ENCODE data around the gene ESR2. TPM values are rescaled to one million over a fixed set of nuclear protein-coding genes. Genes with fewer than 3 reads are reported as not detected.
A peak's percentile ranks its signal among the peaks of the same experiment; 100 is the strongest.

Gene ESR2
- total and polyA plus RNA-seq, 2 experiments from 2014 or later = 1.00 TPM; not detected in 1

DNA sequence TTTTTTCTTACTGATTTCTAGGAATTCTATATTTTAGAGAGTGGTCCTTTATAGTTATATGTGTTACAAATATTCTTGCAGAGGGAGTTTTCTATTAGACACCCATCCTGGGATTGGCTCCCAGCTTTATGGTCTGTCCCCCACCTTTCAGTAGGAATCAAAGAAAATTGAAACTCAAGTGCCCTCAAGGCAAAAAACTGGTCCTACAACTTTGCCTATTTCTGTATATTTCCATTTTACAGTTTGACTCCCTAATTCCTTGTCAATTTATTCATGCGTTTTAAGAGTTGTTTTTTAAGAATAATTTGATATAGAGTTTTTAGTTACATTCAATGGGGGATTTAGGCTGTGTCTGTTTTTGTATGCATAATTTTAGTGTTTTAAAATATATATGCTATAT lies 232.5 kb downstream of the ESR2 start:
- WGBS (ENCODE audit: low lambda C conversion rate, missing lambda C conversion rate) = 90% methylated on average over 1 of the region's 1 CpG
- H3K27me3 ChIP-seq = no peaks in the 10 kb centered on the region
- H3K4me3 ChIP-seq = no peak overlapping the region
- no peak overlapping the region for H3K4me2 ChIP-seq
- H3K79me2 ChIP-seq = no peaks in the 10 kb centered on the region
- no peaks in the 10 kb centered on the region for H3K4me1 ChIP-seq (ENCODE audit: insufficient read depth)
- no peaks in the 10 kb centered on the region for H3K9me3 ChIP-seq (ENCODE audit: low read depth)
- no peak for DNase-seq (ENCODE audit: low spot score)
- no peak overlapping the region for H3K27ac ChIP-seq
- no peaks in the 10 kb centered on the region for H3K9me2 ChIP-seq (replicated peaks; ENCODE audit: insufficient read depth)
- H2AFZ ChIP-seq = no peak overlapping the region
- TF ChIP-seq, protein P1, sequence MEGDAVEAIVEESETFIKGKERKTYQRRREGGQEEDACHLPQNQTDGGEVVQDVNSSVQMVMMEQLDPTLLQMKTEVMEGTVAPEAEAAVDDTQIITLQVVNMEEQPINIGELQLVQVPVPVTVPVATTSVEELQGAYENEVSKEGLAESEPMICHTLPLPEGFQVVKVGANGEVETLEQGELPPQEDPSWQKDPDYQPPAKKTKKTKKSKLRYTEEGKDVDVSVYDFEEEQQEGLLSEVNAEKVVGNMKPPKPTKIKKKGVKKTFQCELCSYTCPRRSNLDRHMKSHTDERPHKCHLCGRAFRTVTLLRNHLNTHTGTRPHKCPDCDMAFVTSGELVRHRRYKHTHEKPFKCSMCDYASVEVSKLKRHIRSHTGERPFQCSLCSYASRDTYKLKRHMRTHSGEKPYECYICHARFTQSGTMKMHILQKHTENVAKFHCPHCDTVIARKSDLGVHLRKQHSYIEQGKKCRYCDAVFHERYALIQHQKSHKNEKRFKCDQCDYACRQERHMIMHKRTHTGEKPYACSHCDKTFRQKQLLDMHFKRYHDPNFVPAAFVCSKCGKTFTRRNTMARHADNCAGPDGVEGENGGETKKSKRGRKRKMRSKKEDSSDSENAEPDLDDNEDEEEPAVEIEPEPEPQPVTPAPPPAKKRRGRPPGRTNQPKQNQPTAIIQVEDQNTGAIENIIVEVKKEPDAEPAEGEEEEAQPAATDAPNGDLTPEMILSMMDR (IDR thresholded peaks at IDR 0.05; ENCODE audit: poor library complexity) = no peak
- no peaks in the 10 kb centered on the region for H4K20me1 ChIP-seq (ENCODE audit: insufficient read depth, poor library complexity, severe bottlenecking)
- H3K36me3 ChIP-seq (replicated peaks; ENCODE audit: insufficient read depth, low read depth) = no peaks in the 10 kb centered on the region

DNA sequence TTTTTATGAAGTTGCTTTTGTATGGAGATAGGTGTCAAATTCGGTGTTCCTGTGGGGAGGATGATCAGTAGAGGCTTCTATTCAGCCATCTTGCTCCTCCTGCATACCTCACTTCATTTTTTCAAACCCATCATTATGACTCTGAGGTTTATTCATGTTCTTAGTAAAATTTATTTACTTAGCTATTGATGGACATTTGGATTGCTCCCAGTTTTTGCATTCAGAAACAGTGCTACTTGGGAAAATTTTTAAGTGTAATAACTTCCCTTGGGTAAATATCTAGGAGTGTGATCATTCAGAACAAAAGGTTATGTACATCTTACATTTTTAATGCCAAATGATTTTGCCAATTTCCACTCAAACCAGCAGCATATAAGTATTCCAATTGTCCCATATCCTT lies 233.1 kb downstream of the ESR2 start:
- no peak overlapping the region for H2AFZ ChIP-seq
- no peaks in the 10 kb centered on the region for H3K79me2 ChIP-seq
- H3K9me3 ChIP-seq (ENCODE audit: low read depth) = no peaks in the 10 kb centered on the region
- H3K4me1 ChIP-seq (ENCODE audit: insufficient read depth) = no peaks in the 10 kb centered on the region
- no peak overlapping the region for H3K4me3 ChIP-seq
- 74% methylated on average over 1 of the region's 1 CpG for WGBS (ENCODE audit: low lambda C conversion rate, missing lambda C conversion rate)
- no peak for DNase-seq (ENCODE audit: low spot score)
- no peak overlapping the region for H3K27ac ChIP-seq
- H3K4me2 ChIP-seq = no peak overlapping the region
- no peaks in the 10 kb centered on the region for H3K36me3 ChIP-seq (replicated peaks; ENCODE audit: insufficient read depth, low read depth)
- no peaks in the 10 kb centered on the region for H3K9me2 ChIP-seq (replicated peaks; ENCODE audit: insufficient read depth)
- H3K27me3 ChIP-seq = no peaks in the 10 kb centered on the region
- TF ChIP-seq EZH2phosphoT487 (IDR thresholded peaks at IDR 0.05; ENCODE audit: low read depth, severe bottlenecking, unreplicated experiment) (no peak), EZH2 (IDR thresholded peaks at IDR 0.05; ENCODE audit: borderline replicate concordance) (no peak)
- TF ChIP-seq, protein P1 (IDR thresholded peaks at IDR 0.05; ENCODE audit: poor library complexity) = no peak
- no peaks in the 10 kb centered on the region for H4K20me1 ChIP-seq (ENCODE audit: insufficient read depth, poor library complexity, severe bottlenecking)

DNA sequence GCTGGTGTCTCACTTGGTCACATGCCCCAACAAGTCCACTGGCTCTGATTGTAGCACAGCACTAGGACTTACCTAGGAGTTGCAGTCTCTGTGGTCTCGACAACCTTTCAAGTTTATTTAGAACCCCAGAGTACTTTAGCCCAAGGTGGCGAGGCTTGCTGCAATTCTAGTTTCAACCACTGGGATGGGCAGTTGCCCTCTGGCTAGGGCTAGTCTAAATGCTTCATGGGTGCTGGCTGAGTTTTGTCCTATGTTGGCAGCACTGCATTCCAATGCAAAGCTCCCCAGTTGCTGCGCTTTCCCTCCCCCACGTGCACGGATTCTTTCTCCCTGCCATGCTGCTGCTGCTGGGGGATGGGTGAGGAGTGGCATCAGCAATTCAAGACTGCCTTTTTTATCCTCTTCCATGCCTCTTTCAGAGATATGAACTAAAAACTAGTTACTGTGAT lies 233.5 kb downstream of the ESR2 start:
- H3K79me2 ChIP-seq = no peaks in the 10 kb centered on the region
- H3K4me2 ChIP-seq = no peak overlapping the region
- WGBS (ENCODE audit: low lambda C conversion rate, missing lambda C conversion rate) = 71% methylated on average over 5 of the region's 5 CpGs
- no peaks in the 10 kb centered on the region for H3K27me3 ChIP-seq
- no peaks in the 10 kb centered on the region for H3K4me1 ChIP-seq (ENCODE audit: insufficient read depth)
- no peak overlapping the region for H3K4me3 ChIP-seq
- no peak for DNase-seq (ENCODE audit: low spot score)
- no peaks in the 10 kb centered on the region for H3K36me3 ChIP-seq (replicated peaks; ENCODE audit: insufficient read depth, low read depth)
- H4K20me1 ChIP-seq (ENCODE audit: insufficient read depth, poor library complexity, severe bottlenecking) = no peaks in the 10 kb centered on the region
- no peaks in the 10 kb centered on the region for H3K9me3 ChIP-seq (ENCODE audit: low read depth)
- no peaks in the 10 kb centered on the region for H3K9me2 ChIP-seq (replicated peaks; ENCODE audit: insufficient read depth)
- H3K27ac ChIP-seq = no peak overlapping the region
- no peak overlapping the region for H2AFZ ChIP-seq
- TF ChIP-seq EZH2phosphoT487 (IDR thresholded peaks at IDR 0.05; ENCODE audit: low read depth, severe bottlenecking, unreplicated experiment) = no peak
- TF ChIP-seq, protein P1 (IDR thresholded peaks at IDR 0.05; ENCODE audit: poor library complexity) = peak; percentile 34

DNA sequence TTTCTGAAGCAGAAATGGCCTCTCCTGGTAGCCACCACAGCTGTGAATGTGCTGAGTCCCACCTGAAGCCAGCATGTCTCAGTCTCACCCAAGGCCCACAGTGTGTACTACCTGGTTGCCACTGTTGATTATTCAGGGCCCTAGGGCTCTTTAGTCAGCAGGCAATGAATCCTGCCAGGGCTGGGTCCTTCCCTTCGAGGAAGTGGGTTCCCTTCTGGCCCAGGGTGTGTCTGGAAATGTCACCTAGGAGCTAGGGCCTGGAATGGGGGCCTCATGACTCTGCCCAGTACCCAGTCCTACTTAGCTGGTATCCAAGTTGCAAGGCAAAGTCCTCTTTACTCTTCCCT lies 234.0 kb downstream of the ESR2 start:
- H3K9me3 ChIP-seq (ENCODE audit: low read depth) = no peaks in the 10 kb centered on the region
- H3K36me3 ChIP-seq (replicated peaks; ENCODE audit: insufficient read depth, low read depth) = no peaks in the 10 kb centered on the region
- no peaks in the 10 kb centered on the region for H4K20me1 ChIP-seq (ENCODE audit: insufficient read depth, poor library complexity, severe bottlenecking)
- H3K4me1 ChIP-seq (ENCODE audit: insufficient read depth) = no peaks in the 10 kb centered on the region
- no peaks in the 10 kb centered on the region for H3K27me3 ChIP-seq
- no peaks in the 10 kb centered on the region for H3K79me2 ChIP-seq
- no peak for DNase-seq (ENCODE audit: low spot score)
- no peak overlapping the region for H3K4me2 ChIP-seq
- no peak overlapping the region for H3K27ac ChIP-seq
- TF ChIP-seq EZH2 (IDR thresholded peaks at IDR 0.05; ENCODE audit: borderline replicate concordance) = no peak
- TF ChIP-seq, protein P1 (IDR thresholded peaks at IDR 0.05; ENCODE audit: poor library complexity) = no peak
- TF ChIP-seq EZH2phosphoT487 (IDR thresholded peaks at IDR 0.05; ENCODE audit: low read depth, severe bottlenecking, unreplicated experiment) = no peak
- H3K4me3 ChIP-seq = no peak overlapping the region
- no peaks in the 10 kb centered on the region for H3K9me2 ChIP-seq (replicated peaks; ENCODE audit: insufficient read depth)
- no peak overlapping the region for H2AFZ ChIP-seq
- 80% methylated on average over 1 of the region's 1 CpG for WGBS (ENCODE audit: low lambda C conversion rate, missing lambda C conversion rate)

Measured in hepatocyte (in vitro differentiated cells).